Smooth muscle cell of trachea (primary cell): ENCODE data around the gene NANOS3. TPM values are rescaled to one million over a fixed set of nuclear protein-coding genes. Genes with fewer than 3 reads are reported as not detected.

ENCODE experiments used
- total RNA-seq: library from RNA; depleted of rRNA; stranded (reverse); fragments of >200 nt; gene quantifications from 2 replicates; pipeline ENCODE4 v1.2.1, GENCODE V29; 2014

The NANOS3 gene
- total RNA-seq = 0.66 TPM in 1 of 2 replicates, not detected in the other

GRCh38 chr19:13876834-13877233 is at the start of gene NANOS3:
NANOS3 (plus strand) TSS chr19:13877134; CDS start chr19:13877249, 115 bp downstream.

DNA sequence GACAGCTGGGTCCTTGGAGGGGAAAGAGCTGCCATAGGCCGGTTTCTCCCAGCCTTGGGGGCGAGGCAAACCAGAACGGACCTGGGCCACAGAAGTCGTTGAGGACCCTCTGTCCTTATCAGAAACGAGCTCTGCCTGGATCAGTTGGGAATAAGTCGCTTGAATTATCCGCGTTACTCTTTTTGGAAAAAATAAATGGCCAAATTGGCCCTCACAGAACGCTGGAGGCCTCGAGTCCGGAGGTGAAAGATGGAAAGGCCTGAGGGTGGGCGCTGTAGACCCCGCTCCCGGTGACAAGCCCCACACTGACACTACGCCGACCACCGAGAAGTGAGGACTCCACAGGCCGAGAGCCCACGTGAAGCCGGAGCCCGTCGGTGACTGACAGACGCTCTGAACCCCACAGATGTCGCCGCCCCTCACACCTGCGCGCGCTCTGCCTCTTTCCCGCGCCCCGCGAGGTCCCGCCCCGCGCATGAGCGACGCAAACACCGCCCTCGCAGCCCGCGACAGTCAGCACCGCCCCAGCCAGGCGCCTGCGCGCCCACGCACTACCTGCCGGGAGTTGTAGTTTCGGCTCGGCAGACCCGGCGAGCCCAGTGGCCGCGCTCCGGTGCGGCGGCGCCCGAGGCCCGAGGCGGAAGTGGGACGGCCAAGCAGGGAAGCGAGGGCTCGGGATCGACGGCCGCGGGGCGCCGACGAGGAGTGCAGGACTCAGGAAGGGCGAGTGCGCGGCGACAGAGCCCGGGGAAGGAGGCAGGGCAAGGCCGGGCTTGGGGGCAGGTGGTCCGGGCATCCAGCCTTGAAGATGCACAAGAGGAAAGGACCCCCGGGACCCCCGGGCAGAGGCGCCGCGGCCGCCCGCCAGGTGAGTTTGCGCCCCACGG is 28.9 kb downstream of the NANOS3 start, which contains the start of the genes BRME1 and CC2D1A:
BRME1 (minus strand) TSS at position 484 of the 887 bp plus-strand sequence. CDS start 1,225 bp downstream, outside the sequence.
CC2D1A (plus strand) TSS at position 568 of the 887 bp plus-strand sequence; CDS start at position 809, 241 bp downstream.

Other genes with a start within 250 kb of the NANOS3 start
- gene MRI1, start 112.6 kb upstream of the NANOS3 start, total RNA-seq = 44.2 and 56.0 TPM in 2 replicates
- gene C19orf53, start 102.7 kb upstream of the NANOS3 start, total RNA-seq = 51.1 and 60.8 TPM in 2 replicates
- 3.5 and 4.2 TPM in 2 replicates for gene ZSWIM4, start 81.7 kb upstream of the NANOS3 start, total RNA-seq
- gene BRME1, start 29.0 kb downstream of the NANOS3 start, total RNA-seq = 0.66 and 0.73 TPM in 2 replicates
- gene CC2D1A, start 29.1 kb downstream of the NANOS3 start, total RNA-seq = 11.6 and 11.8 TPM in 2 replicates
- gene PODNL1, start 61.3 kb downstream of the NANOS3 start, total RNA-seq = 1.6 and 2.5 TPM in 2 replicates
- 10.4 and 13.8 TPM in 2 replicates for gene DCAF15, start 75.4 kb downstream of the NANOS3 start, total RNA-seq
- gene RFX1, start 129.2 kb downstream of the NANOS3 start, total RNA-seq = 3.5 and 4.2 TPM in 2 replicates
- not detected in 2 replicates for gene RLN3, start 151.0 kb downstream of the NANOS3 start, total RNA-seq
- gene IL27RA, start 154.6 kb downstream of the NANOS3 start, total RNA-seq = 0.87 and 1.5 TPM in 2 replicates
- 0.87 and 0.99 TPM in 2 replicates for gene PALM3, start 184.9 kb downstream of the NANOS3 start, total RNA-seq
- gene MISP3, start 195.7 kb downstream of the NANOS3 start, total RNA-seq = 0.15 and 1.3 TPM in 2 replicates
- 0.17 TPM in 1 of 2 replicates, not detected in the other for gene C19orf67, start 208.6 kb downstream of the NANOS3 start, total RNA-seq
- 19.6 and 36.2 TPM in 2 replicates for gene SAMD1, start 213.6 kb downstream of the NANOS3 start, total RNA-seq
- 60.2 and 72.1 TPM in 2 replicates for gene PRKACA, start 240.6 kb downstream of the NANOS3 start, total RNA-seq